GM23338 (cell line): ENCODE results near the gene PXYLP1. TPM values are rescaled to one million over a fixed set of nuclear protein-coding genes. Genes with fewer than 3 reads are reported as not detected.

Experiments used
- ATAC-seq: fragments of 200-7000 bp; cut with Tn5 transposase; 3 replicates; pipeline ENCODE4 v1.9.1; 2020
- DNase-seq: peaks from one replicate; pipeline ENCODE4 v3.0.0-alpha.2; 2015; ENCODE audit warnings: low spot score
- H2AFZ ChIP-seq: fragments of 200-600 bp; sonication (generic); 2 replicates; pipeline ENCODE4 v1.8.0; 2016; ENCODE audit warnings: antibody characterized with exemption, mild to moderate bottlenecking, moderate library complexity
- H3F3A ChIP-seq: fragments of 200-600 bp; sonication (generic); replicated peaks from 2 replicates; pipeline ENCODE4 v1.8.0; 2017; ENCODE audit warnings: antibody characterized with exemption, mixed run types, low read depth
- H3K27ac ChIP-seq: fragments of 200-600 bp; sonication (generic); 2 replicates; pipeline ENCODE4 v1.6.1; 2016; ENCODE audit warnings: low read depth
- H3K27me3 ChIP-seq: fragments of 200-600 bp; sonication (generic); 2 replicates; pipeline ENCODE4 v1.8.0; 2016; ENCODE audit warnings: mild to moderate bottlenecking, mixed run types, moderate library complexity; ENCODE audit not compliant: insufficient read depth
- H3K36me3 ChIP-seq: fragments of 200-600 bp; sonication (generic); 2 replicates; pipeline ENCODE4 v1.8.0; 2016; ENCODE audit warnings: mild to moderate bottlenecking; ENCODE audit not compliant: insufficient read depth
- H3K4me1 ChIP-seq: fragments of 200-600 bp; sonication (generic); 2 replicates; pipeline ENCODE4 v1.8.0; 2016; ENCODE audit warnings: mild to moderate bottlenecking, moderate library complexity; ENCODE audit not compliant: insufficient read depth
- H3K4me2 ChIP-seq: fragments of 200-600 bp; sonication (generic); 2 replicates; pipeline ENCODE4 v1.7.1; 2017; ENCODE audit warnings: mixed run types
- H3K4me3 ChIP-seq: fragments of 200-600 bp; sonication (generic); 2 replicates; pipeline ENCODE4 v1.6.1; 2016; ENCODE audit warnings: mixed run types
- H3K79me2 ChIP-seq: fragments of 200-600 bp; sonication (generic); replicated peaks from 2 replicates; pipeline ENCODE4 v1.8.0; 2017; ENCODE audit warnings: mild to moderate bottlenecking; ENCODE audit not compliant: insufficient read depth
- H3K9me2 ChIP-seq: fragments of 200-600 bp; sonication (generic); 2 replicates; pipeline ENCODE4 v1.8.0; 2017; ENCODE audit not compliant: insufficient read depth
- H4K20me1 ChIP-seq: fragments of 200-600 bp; sonication (generic); replicated peaks from 2 replicates; pipeline ENCODE4 v1.8.0; 2017; ENCODE audit warnings: mild to moderate bottlenecking; ENCODE audit not compliant: insufficient read depth
- H3K27ac Mint-ChIP-seq: 2 replicates; pipeline ENCODE4 v1.8.0; 2020; ENCODE audit warnings: inconsistent platforms, mild to moderate bottlenecking, moderate library complexity, mixed read lengths
- H3K27me3 Mint-ChIP-seq: 3 replicates; pipeline ENCODE4 v1.8.0; 2022; ENCODE audit warnings: low read depth, mild to moderate bottlenecking, moderate library complexity, mixed read lengths, inconsistent platforms; ENCODE audit not compliant: insufficient read depth, poor library complexity
- H3K36me3 Mint-ChIP-seq: 3 replicates; pipeline ENCODE4 v1.8.0; 2021; ENCODE audit warnings: low read depth, mild to moderate bottlenecking, inconsistent platforms, moderate library complexity, mixed read lengths
- H3K4me1 Mint-ChIP-seq: 3 replicates; pipeline ENCODE4 v1.8.0; 2020; ENCODE audit warnings: mild to moderate bottlenecking, inconsistent platforms, mixed read lengths
- H3K4me3 Mint-ChIP-seq: 3 replicates; pipeline ENCODE4 v1.8.0; 2021; ENCODE audit warnings: moderate library complexity, mild to moderate bottlenecking, inconsistent platforms, mixed read lengths
- H3K9me3 Mint-ChIP-seq: 3 replicates; pipeline ENCODE4 v1.8.0; 2020; ENCODE audit warnings: moderate library complexity, mild to moderate bottlenecking, inconsistent platforms, mixed read lengths
- CREB1 ChIP-seq: fragments of 250-450 bp; sonication (Bioruptor Pico); IDR thresholded peaks from 2 replicates; pipeline ENCODE4 v1.5.0; 2020; ENCODE audit warnings: low read depth, mild to moderate bottlenecking, moderate library complexity
- EZH2 ChIP-seq: fragments of 200-600 bp; sonication (generic); IDR thresholded peaks from one replicate; pipeline ENCODE4 v1.8.0; 2017; ENCODE audit warnings: antibody characterized with exemption, mild to moderate bottlenecking, low read depth; ENCODE audit not compliant: unreplicated experiment
- EZH2phosphoT487 ChIP-seq: fragments of 200-600 bp; sonication (generic); IDR thresholded peaks from one replicate; pipeline ENCODE4 v1.8.1; 2018; ENCODE audit warnings: antibody characterized with exemption; ENCODE audit not compliant: unreplicated experiment
- JUNB ChIP-seq: IDR thresholded peaks from one replicate; pipeline ENCODE4 v1.6.1; 2016; ENCODE audit warnings: antibody characterized with exemption; ENCODE audit not compliant: unreplicated experiment
- NANOG ChIP-seq: IDR thresholded peaks from 2 replicates; pipeline ENCODE4 v1.6.1; 2016; ENCODE audit warnings: antibody characterized with exemption, borderline replicate concordance
- POLR2AphosphoS5 ChIP-seq: IDR thresholded peaks from 2 replicates; pipeline ENCODE4 v1.6.1; 2016; ENCODE audit warnings: antibody characterized with exemption, low read depth
- STAT1 ChIP-seq: IDR thresholded peaks from one replicate; pipeline ENCODE4 v1.6.1; 2016; ENCODE audit warnings: antibody characterized with exemption; ENCODE audit not compliant: unreplicated experiment
- ZNF114 ChIP-seq: fragments of 250-450 bp; sonication (Bioruptor Pico); IDR thresholded peaks from 2 replicates; pipeline ENCODE4 v1.5.0; 2020; ENCODE audit warnings: mild to moderate bottlenecking, moderate library complexity
- ZNF331 ChIP-seq: fragments of 250-450 bp; sonication (Bioruptor Pico); IDR thresholded peaks from 2 replicates; pipeline ENCODE4 v1.5.0; 2020; ENCODE audit warnings: low read depth, mild to moderate bottlenecking, moderate library complexity
- ZNF462 ChIP-seq: fragments of 250-450 bp; sonication (Bioruptor Pico); IDR thresholded peaks from 2 replicates; pipeline ENCODE4 v1.5.0; 2020; ENCODE audit warnings: mild to moderate bottlenecking, moderate library complexity
- polyA plus RNA-seq: library from polyadenylated mRNA; unstranded; fragments of >200 nt; fragmentation: Nextera tagmentation; extraction: Ambion mirVana; gene quantifications from 2 replicates; pipeline ENCODE4 v1.2.1, GENCODE V29; 2016
- total RNA-seq: library from RNA; depleted of rRNA; stranded (reverse); fragments of >200 nt; shearing (Covaris generic); gene quantifications from 2 replicates; pipeline ENCODE4 v1.2.3, GENCODE V29; 2014
- TF ChIP-seq, protein P1 (sequence below): IDR thresholded peaks from 2 replicates; pipeline ENCODE4 v1.6.1; 2016; ENCODE audit warnings: antibody characterized with exemption
- TF ChIP-seq, protein P2 (sequence below), 2 experiments: fragments of 200-600 bp in 1 of 2; sonication (generic) in 1 of 2; conservative IDR thresholded peaks; 2 replicates each; pipeline versions ENCODE4 v1.5.1 to v1.6.1; 2016 to 2017; ENCODE audit warnings: antibody characterized with exemption in 2 of 2, low read depth in 2 of 2, mild to moderate bottlenecking in 2 of 2, moderate library complexity in 1 of 2
- TF ChIP-seq, protein P3 (sequence below): IDR thresholded peaks from one replicate; pipeline ENCODE4 v1.6.1; 2018; ENCODE audit warnings: antibody characterized with exemption; ENCODE audit not compliant: unreplicated experiment

PXYLP1 gene
- total and polyA plus RNA-seq, 2 experiments from 2014 or later = 8.9 to 20.1 TPM

- Histone ChIP-seq H3K27ac (no peak overlapping the region), H3K4me1 (no peaks in the 10 kb centered on the region), H3K36me3 (no peaks in the 10 kb centered on the region; the same call in 1 of the 2 replicates), H3F3A (no peaks in the 10 kb centered on the region), H3K27me3 (no peaks in the 10 kb centered on the region), H3K9me2 (peaks cover 21% of the 10 kb centered on the region; the same call in 1 of the 2 replicates), H3K4me2 (no peak overlapping the region), H3K4me3 (no peak overlapping the region), H4K20me1 (no peaks in the 10 kb centered on the region), H2AFZ (no peak overlapping the region), H3K79me2 (no peaks in the 10 kb centered on the region)
- TF ChIP-seq, protein P1, sequence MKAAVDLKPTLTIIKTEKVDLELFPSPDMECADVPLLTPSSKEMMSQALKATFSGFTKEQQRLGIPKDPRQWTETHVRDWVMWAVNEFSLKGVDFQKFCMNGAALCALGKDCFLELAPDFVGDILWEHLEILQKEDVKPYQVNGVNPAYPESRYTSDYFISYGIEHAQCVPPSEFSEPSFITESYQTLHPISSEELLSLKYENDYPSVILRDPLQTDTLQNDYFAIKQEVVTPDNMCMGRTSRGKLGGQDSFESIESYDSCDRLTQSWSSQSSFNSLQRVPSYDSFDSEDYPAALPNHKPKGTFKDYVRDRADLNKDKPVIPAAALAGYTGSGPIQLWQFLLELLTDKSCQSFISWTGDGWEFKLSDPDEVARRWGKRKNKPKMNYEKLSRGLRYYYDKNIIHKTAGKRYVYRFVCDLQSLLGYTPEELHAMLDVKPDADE = no peak
- TF ChIP-seq CREB1 (CRISPR knock-in tag) = no peak
- no peak for TF ChIP-seq NANOG
- no peak for TF ChIP-seq EZH2
- TF ChIP-seq POLR2AphosphoS5 = no peak
- TF ChIP-seq, protein P2, sequence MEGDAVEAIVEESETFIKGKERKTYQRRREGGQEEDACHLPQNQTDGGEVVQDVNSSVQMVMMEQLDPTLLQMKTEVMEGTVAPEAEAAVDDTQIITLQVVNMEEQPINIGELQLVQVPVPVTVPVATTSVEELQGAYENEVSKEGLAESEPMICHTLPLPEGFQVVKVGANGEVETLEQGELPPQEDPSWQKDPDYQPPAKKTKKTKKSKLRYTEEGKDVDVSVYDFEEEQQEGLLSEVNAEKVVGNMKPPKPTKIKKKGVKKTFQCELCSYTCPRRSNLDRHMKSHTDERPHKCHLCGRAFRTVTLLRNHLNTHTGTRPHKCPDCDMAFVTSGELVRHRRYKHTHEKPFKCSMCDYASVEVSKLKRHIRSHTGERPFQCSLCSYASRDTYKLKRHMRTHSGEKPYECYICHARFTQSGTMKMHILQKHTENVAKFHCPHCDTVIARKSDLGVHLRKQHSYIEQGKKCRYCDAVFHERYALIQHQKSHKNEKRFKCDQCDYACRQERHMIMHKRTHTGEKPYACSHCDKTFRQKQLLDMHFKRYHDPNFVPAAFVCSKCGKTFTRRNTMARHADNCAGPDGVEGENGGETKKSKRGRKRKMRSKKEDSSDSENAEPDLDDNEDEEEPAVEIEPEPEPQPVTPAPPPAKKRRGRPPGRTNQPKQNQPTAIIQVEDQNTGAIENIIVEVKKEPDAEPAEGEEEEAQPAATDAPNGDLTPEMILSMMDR (conservative IDR thresholded peaks at IDR 0.05; ENCODE audit: low read depth in 2 of 2) = no peak
- TF ChIP-seq ZNF462 (CRISPR knock-in tag) = no peak
- TF ChIP-seq ZNF114 (CRISPR knock-in tag) = no peak
- TF ChIP-seq, protein P3, sequence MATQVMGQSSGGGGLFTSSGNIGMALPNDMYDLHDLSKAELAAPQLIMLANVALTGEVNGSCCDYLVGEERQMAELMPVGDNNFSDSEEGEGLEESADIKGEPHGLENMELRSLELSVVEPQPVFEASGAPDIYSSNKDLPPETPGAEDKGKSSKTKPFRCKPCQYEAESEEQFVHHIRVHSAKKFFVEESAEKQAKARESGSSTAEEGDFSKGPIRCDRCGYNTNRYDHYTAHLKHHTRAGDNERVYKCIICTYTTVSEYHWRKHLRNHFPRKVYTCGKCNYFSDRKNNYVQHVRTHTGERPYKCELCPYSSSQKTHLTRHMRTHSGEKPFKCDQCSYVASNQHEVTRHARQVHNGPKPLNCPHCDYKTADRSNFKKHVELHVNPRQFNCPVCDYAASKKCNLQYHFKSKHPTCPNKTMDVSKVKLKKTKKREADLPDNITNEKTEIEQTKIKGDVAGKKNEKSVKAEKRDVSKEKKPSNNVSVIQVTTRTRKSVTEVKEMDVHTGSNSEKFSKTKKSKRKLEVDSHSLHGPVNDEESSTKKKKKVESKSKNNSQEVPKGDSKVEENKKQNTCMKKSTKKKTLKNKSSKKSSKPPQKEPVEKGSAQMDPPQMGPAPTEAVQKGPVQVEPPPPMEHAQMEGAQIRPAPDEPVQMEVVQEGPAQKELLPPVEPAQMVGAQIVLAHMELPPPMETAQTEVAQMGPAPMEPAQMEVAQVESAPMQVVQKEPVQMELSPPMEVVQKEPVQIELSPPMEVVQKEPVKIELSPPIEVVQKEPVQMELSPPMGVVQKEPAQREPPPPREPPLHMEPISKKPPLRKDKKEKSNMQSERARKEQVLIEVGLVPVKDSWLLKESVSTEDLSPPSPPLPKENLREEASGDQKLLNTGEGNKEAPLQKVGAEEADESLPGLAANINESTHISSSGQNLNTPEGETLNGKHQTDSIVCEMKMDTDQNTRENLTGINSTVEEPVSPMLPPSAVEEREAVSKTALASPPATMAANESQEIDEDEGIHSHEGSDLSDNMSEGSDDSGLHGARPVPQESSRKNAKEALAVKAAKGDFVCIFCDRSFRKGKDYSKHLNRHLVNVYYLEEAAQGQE = no peak
- no peak for TF ChIP-seq STAT1
- no peak for TF ChIP-seq JUNB
- no peak for TF ChIP-seq ZNF331 (CRISPR knock-in tag)
- no peak for TF ChIP-seq EZH2phosphoT487
- Mint-ChIP-seq H3K27me3 (no peaks in the 10 kb centered on the region), H3K27ac (no peak overlapping the region), H3K36me3 (no peaks in the 10 kb centered on the region), H3K4me1 (peaks cover 3% of the 10 kb centered on the region; the same call in 2 of the 3 replicates), H3K9me3 (no peaks in the 10 kb centered on the region), H3K4me3 (no peak overlapping the region)
- DNase-seq (no peak), ATAC-seq (no peak)
Observed at GRCh38 chr3:141216975-141217374, 14.7 kb upstream of the PXYLP1 start.
